Motor neuron (in vitro differentiated cells): ENCODE measurements around the gene RRP1B. TPM values are rescaled to one million over a fixed set of nuclear protein-coding genes. Genes with fewer than 3 reads are reported as not detected.
"Not testable (repeated sequence)": the region's sequence is repeated elsewhere in the genome, so short reads cannot be mapped to it uniquely, and the experiment has no call there.

Experiments
- ATAC-seq, 8 experiments: fragments of 200-7000 bp; cut with Tn5 transposase; replicated peaks in 6 of 8; 2 replicates each; pipeline ENCODE4 v1.8.0; 2021; ENCODE audit warnings: mild to moderate bottlenecking in 8 of 8, moderate library complexity in 8 of 8
- H3K27ac ChIP-seq, 2 donors: fragments of 250-450 bp; sonication (Bioruptor Pico); 2 replicates each; pipeline ENCODE4 v1.9.0; 2021; ENCODE audit warnings: antibody characterized with exemption in 2 of 2, mild to moderate bottlenecking in 2 of 2, moderate library complexity in 1 of 2
- H3K4me1 ChIP-seq, 2 donors: fragments of 250-450 bp; sonication (Bioruptor Pico); replicated peaks in 1 of 2; 2 replicates each; pipeline ENCODE4 v1.6.1; 2021; ENCODE audit warnings: antibody characterized with exemption in 2 of 2, mild to moderate bottlenecking in 2 of 2, moderate library complexity in 1 of 2
- H3K4me3 ChIP-seq, 5 donors: fragments of 250-450 bp; sonication (Bioruptor Pico); 2 replicates each; pipeline ENCODE4 v1.9.0; 2021; ENCODE audit warnings: antibody characterized with exemption in 5 of 5, mild to moderate bottlenecking in 5 of 5, moderate library complexity in 4 of 5
- WGBS, 10 experiments: fragments of 450-650 bp; shearing (Covaris generic); methylation state at CpG; one replicate each; pipeline ENCODE4 v1.0.0; 2022; 5-methylcytosine and 5-hydroxymethylcytosine counted together
- in situ Hi-C, 9 experiments: fragments of 400-800 bp; cut with MboI; loops; one replicate each; pipeline ENCODE4 v1.15.0; 2021; ENCODE audit warnings: low sequenced_read_pairs in 9 of 9, low pct_unique_long_range_greater_than_20kb in 2 of 9; ENCODE audit not compliant: unreplicated experiment in 9 of 9
- total RNA-seq, 8 experiments: library from RNA; unstranded; fragments of 300-600 nt; gene quantifications; 2 replicates each; pipeline versions ENCODE4 v1.2.3 to v1.2.4, GENCODE V29; 2022

The RRP1B gene
- total RNA-seq, 8 experiments from 2014 or later = 14.0 to 45.9 (median 23.5) TPM

- 74 to 100% (median 97%) methylated on average over 1 to 9 of the region's 9 CpGs; no CpG with 5 or more reads in 3 of the 10 experiments for WGBS, 10 experiments
- H3K4me1 ChIP-seq = peaks cover 9 to 15% of the 10 kb centered on the region in 2 donors
Observed at GRCh38 chr21:43663033-43663432, 3.7 kb downstream of the RRP1B start.

GRCh38 chr21:43664358-43664757 lies 5.0 kb downstream of the RRP1B start:
- ATAC-seq = no peak
- H3K4me1 ChIP-seq = peaks cover 3 to 8% of the 10 kb centered on the region in 2 donors
- H3K27ac ChIP-seq = no peak overlapping the region
- in situ Hi-C loops = no loop called here
- no peak overlapping the region for H3K4me3 ChIP-seq
- WGBS, 10 experiments = 51 to 100% (median 63%) methylated on average over 1 to 3 of the region's 4 CpGs; no CpG with 5 or more reads in 1 of the 10 experiments

More at GRCh38 chr21:43663033-43663432, 3.7 kb downstream of the RRP1B start:
- in situ Hi-C loops = no loop called here
- no peak for ATAC-seq
- no peak overlapping the region for H3K4me3 ChIP-seq
- H3K27ac ChIP-seq = no peak overlapping the region

GRCh38 chr21:43665879-43666278 lies 6.5 kb downstream of the RRP1B start:
- H3K4me1 ChIP-seq = peaks cover 0 to 4% of the 10 kb centered on the region in 2 donors
- in situ Hi-C loops = no loop called here

GRCh38 chr21:43667191-43667904 lies 8.0 kb downstream of the RRP1B start:
- in situ Hi-C loops = no loop called here
- Histone ChIP-seq H3K27ac (no peak overlapping the region), H3K4me1 (no peaks in the 10 kb centered on the region), H3K4me3 (no peak overlapping the region)
- WGBS, 10 experiments = 40 to 100% (median 90%) methylated on average over 1 to 6 of the region's 7 CpGs
- ATAC-seq = no peak

More at GRCh38 chr21:43665879-43666278, 6.5 kb downstream of the RRP1B start:
- Histone ChIP-seq H3K27ac (no peak overlapping the region), H3K4me3 (no peak overlapping the region)
- 89 to 100% (median 100%) methylated on average over 1 of the region's 4 CpGs; no CpG with 5 or more reads in 7 of the 10 experiments for WGBS, 10 experiments
- peak in 1 of 8 experiments; percentile 36 for ATAC-seq

GRCh38 chr21:43669828-43670605 lies 10.7 kb downstream of the RRP1B start:
- no peak overlapping the region for H3K4me3 ChIP-seq
- ATAC-seq = no peak
- in situ Hi-C loops = no loop called here
- no peaks in the 10 kb centered on the region for H3K4me1 ChIP-seq
- WGBS, 10 experiments = 60 to 95% (median 88%) methylated on average over 1 to 18 of the region's 20 CpGs; no CpG with 5 or more reads in 4 of the 10 experiments
- H3K27ac ChIP-seq = no peak overlapping the region

GRCh38 chr21:43675871-43676270 lies 16.5 kb downstream of the RRP1B start:
- no peak overlapping the region for H3K27ac ChIP-seq
- 72 to 100% (median 96%) methylated on average over 1 to 3 of the region's 3 CpGs; no CpG with 5 or more reads in 1 of the 10 experiments for WGBS, 10 experiments
- in situ Hi-C loops = loop anchor here in 1 of 9 experiments (25.0 kb wide), 1 partner anchor 111 kb away; the partner anchor contains the start of genes CSTB and RRP1
- no peaks in the 10 kb centered on the region for H3K4me1 ChIP-seq
- no peak overlapping the region for H3K4me3 ChIP-seq
- no peak for ATAC-seq

GRCh38 chr21:43676391-43676790 lies 17.0 kb downstream of the RRP1B start:
- no peak overlapping the region for H3K27ac ChIP-seq
- in situ Hi-C loops = loop anchor here in 1 of 9 experiments (25.0 kb wide), 1 partner anchor 111 kb away; the partner anchor contains the start of genes CSTB and RRP1
- no peaks in the 10 kb centered on the region for H3K4me1 ChIP-seq
- 90 to 100% (median 98%) methylated on average over 2 to 11 of the region's 15 CpGs; no CpG with 5 or more reads in 2 of the 10 experiments for WGBS, 10 experiments
- no peak overlapping the region for H3K4me3 ChIP-seq
- ATAC-seq = no peak

GRCh38 chr21:43679951-43680350 lies 20.6 kb downstream of the RRP1B start:
- Histone ChIP-seq H3K4me3 (no peak overlapping the region), H3K4me1 (no peaks in the 10 kb centered on the region), H3K27ac (no peak overlapping the region)
- in situ Hi-C loops = loop anchor here in 1 of 9 experiments (25.0 kb wide), 1 partner anchor 107 kb away; the partner anchor contains the start of genes CSTB and RRP1
- WGBS, 10 experiments = 86 to 100% (median 99%) methylated on average over 1 to 12 of the region's 12 CpGs; no CpG with 5 or more reads in 2 of the 10 experiments
- no peak for ATAC-seq

- ATAC-seq, H3K4me1 ChIP-seq, H3K27ac ChIP-seq, H3K4me3 ChIP-seq: not testable (repeated sequence)
- WGBS, 10 experiments = 74 to 100% (median 100%) methylated on average over 1 to 5 of the region's 6 CpGs; no CpG with 5 or more reads in 3 of the 10 experiments
- in situ Hi-C loops = loop anchor here in 1 of 9 experiments (25.0 kb wide), 1 partner anchor 107 kb away; the partner anchor contains the start of genes CSTB and RRP1
Observed at GRCh38 chr21:43680421-43680820, 21.1 kb downstream of the RRP1B start.

GRCh38 chr21:43681650-43682049 lies 22.3 kb downstream of the RRP1B start:
- in situ Hi-C loops = loop anchor here in 1 of 9 experiments (25.0 kb wide), 1 partner anchor 106 kb away; the partner anchor contains the start of genes CSTB and RRP1
- H3K4me1 ChIP-seq = no peaks in the 10 kb centered on the region
- ATAC-seq = no peak
- no peak overlapping the region for H3K27ac ChIP-seq
- no peak overlapping the region for H3K4me3 ChIP-seq
- WGBS, 10 experiments = 95 to 100% (median 100%) methylated on average over 1 to 6 of the region's 6 CpGs; no CpG with 5 or more reads in 6 of the 10 experiments

GRCh38 chr21:43684424-43684823 lies 25.1 kb downstream of the RRP1B start:
- in situ Hi-C loops = loop anchor here in 1 of 9 experiments (25.0 kb wide), 1 partner anchor 103 kb away; the partner anchor contains the start of genes CSTB and RRP1
- H3K4me1 ChIP-seq = no peaks in the 10 kb centered on the region
- no peak overlapping the region for H3K4me3 ChIP-seq
- no peak overlapping the region for H3K27ac ChIP-seq
- ATAC-seq = no peak
- WGBS, 10 experiments = 93 to 100% (median 100%) methylated on average over 1 to 3 of the region's 3 CpGs; no CpG with 5 or more reads in 3 of the 10 experiments

GRCh38 chr21:43686811-43687565 lies 27.6 kb downstream of the RRP1B start:
- no peak for ATAC-seq
- WGBS, 10 experiments = 80 to 100% (median 94%) methylated on average over 1 to 13 of the region's 21 CpGs; no CpG with 5 or more reads in 2 of the 10 experiments

More at GRCh38 chr21:43686811-43687565, 27.6 kb downstream of the RRP1B start:
- H3K27ac ChIP-seq = no peak overlapping the region
- no peaks in the 10 kb centered on the region for H3K4me1 ChIP-seq
- H3K4me3 ChIP-seq = no peak overlapping the region
- in situ Hi-C loops = loop anchor here in 1 of 9 experiments (25.0 kb wide), 1 partner anchor 100 kb away; the partner anchor contains the start of genes CSTB and RRP1
